SK-N-SH treated with all-trans-retinoic acid at 6 μM for 48 hours (cell line): Measurements from ENCODE around the gene TSPAN9.

Source experiments
- ATAC-seq: fragments of 200-7000 bp; cut with Tn5 transposase; 3 replicates; pipeline ENCODE4 v1.9.1; 2020; ENCODE audit warnings: mild to moderate bottlenecking, moderate library complexity
- ARNTL ChIP-seq: fragments of 450-650 bp; formaldehyde crosslinking; IDR thresholded peaks from 2 replicates; pipeline ENCODE4 v1.5.0; 2020; ENCODE audit warnings: low read depth, mild to moderate bottlenecking, moderate library complexity, borderline replicate concordance
- BACH2 ChIP-seq: fragments of 250-450 bp; sonication (Bioruptor Pico); IDR thresholded peaks from 2 replicates; pipeline ENCODE4 v1.9.0; 2021; ENCODE audit warnings: mild to moderate bottlenecking, borderline replicate concordance
- CREB5 ChIP-seq: fragments of 250-450 bp; sonication (Bioruptor Pico); IDR thresholded peaks from 2 replicates; pipeline ENCODE4 v1.5.1; 2020; ENCODE audit warnings: low read depth, mild to moderate bottlenecking, moderate library complexity
- CSDC2 ChIP-seq: fragments of 250-450 bp; sonication (Bioruptor Pico); IDR thresholded peaks from 2 replicates; pipeline ENCODE4 v1.5.0; 2020; ENCODE audit warnings: mild to moderate bottlenecking, moderate library complexity
- CSRNP3 ChIP-seq: fragments of 250-450 bp; sonication (Bioruptor Pico); IDR thresholded peaks from 2 replicates; pipeline ENCODE4 v1.5.1; 2021; ENCODE audit warnings: mild to moderate bottlenecking, moderate library complexity
- ESRRG ChIP-seq: fragments of 250-450 bp; sonication (Bioruptor Pico); IDR thresholded peaks from 2 replicates; pipeline ENCODE4 v1.6.1; 2021; ENCODE audit warnings: mild to moderate bottlenecking
- GLIS3 ChIP-seq: fragments of 250-450 bp; sonication (Bioruptor Pico); IDR thresholded peaks from 2 replicates; pipeline ENCODE4 v1.5.0; 2020; ENCODE audit warnings: mild to moderate bottlenecking, moderate library complexity
- ISL1 ChIP-seq: fragments of 250-450 bp; sonication (Bioruptor Pico); IDR thresholded peaks from 2 replicates; pipeline ENCODE4 v2.1.2; 2022; ENCODE audit warnings: mild to moderate bottlenecking, moderate library complexity
- OSR1 ChIP-seq: fragments of 250-450 bp; sonication (Bioruptor Pico); IDR thresholded peaks from 2 replicates; pipeline ENCODE4 v1.8.0; 2022; ENCODE audit warnings: moderate library complexity, mild to moderate bottlenecking, inconsistent platforms
- PATZ1 ChIP-seq: fragments of 250-450 bp; sonication (Bioruptor Pico); IDR thresholded peaks from 2 replicates; pipeline ENCODE4 v1.8.0; 2020; ENCODE audit warnings: mild to moderate bottlenecking, moderate library complexity, borderline replicate concordance
- POU6F1 ChIP-seq: fragments of 250-450 bp; sonication (Bioruptor Pico); IDR thresholded peaks from 2 replicates; pipeline ENCODE4 v1.8.0; 2021; ENCODE audit warnings: low read depth, mild to moderate bottlenecking, moderate library complexity, borderline replicate concordance
- PPARA ChIP-seq: fragments of 250-450 bp; sonication (Bioruptor Pico); IDR thresholded peaks from 2 replicates; pipeline ENCODE4 v1.5.0; 2020; ENCODE audit warnings: mild to moderate bottlenecking, borderline replicate concordance
- RARB ChIP-seq: fragments of 250-450 bp; sonication (Bioruptor Pico); IDR thresholded peaks from 2 replicates; pipeline ENCODE4 v1.8.0; 2021; ENCODE audit warnings: mild to moderate bottlenecking, moderate library complexity
- SNAI2 ChIP-seq: fragments of 250-450 bp; sonication (Bioruptor Pico); IDR thresholded peaks from 2 replicates; pipeline ENCODE4 v1.5.0; 2020; ENCODE audit warnings: mild to moderate bottlenecking, moderate library complexity
- TCF4 ChIP-seq: fragments of 250-450 bp; sonication (Bioruptor Pico); IDR thresholded peaks from 2 replicates; pipeline ENCODE4 v1.8.0; 2021; ENCODE audit warnings: mild to moderate bottlenecking, moderate library complexity, borderline replicate concordance
- TOX ChIP-seq: fragments of 250-450 bp; sonication (Bioruptor Pico); IDR thresholded peaks from 2 replicates; pipeline ENCODE4 v1.8.0; 2021; ENCODE audit warnings: mild to moderate bottlenecking, moderate library complexity, borderline replicate concordance
- TSHZ2 ChIP-seq: fragments of 250-450 bp; sonication (Bioruptor Pico); IDR thresholded peaks from 2 replicates; pipeline ENCODE4 v1.5.0; 2020; ENCODE audit warnings: mild to moderate bottlenecking, moderate library complexity
- ZC3H10 ChIP-seq: fragments of 250-450 bp; sonication (Bioruptor Pico); IDR thresholded peaks from 2 replicates; pipeline ENCODE4 v1.5.1; 2021; ENCODE audit warnings: mild to moderate bottlenecking, moderate library complexity
- ZFP3 ChIP-seq: fragments of 250-450 bp; sonication (Bioruptor Pico); IDR thresholded peaks from 2 replicates; pipeline ENCODE4 v1.5.0; 2020; ENCODE audit warnings: mild to moderate bottlenecking, moderate library complexity
- ZFP30 ChIP-seq: fragments of 450-650 bp; formaldehyde crosslinking; IDR thresholded peaks from 2 replicates; pipeline ENCODE4 v1.5.0; 2022; ENCODE audit warnings: mild to moderate bottlenecking, moderate library complexity
- ZNF565 ChIP-seq: fragments of 450-650 bp; formaldehyde crosslinking; conservative IDR thresholded peaks from 2 replicates; pipeline ENCODE4 v1.5.0; 2020; ENCODE audit warnings: low read depth, mild to moderate bottlenecking, moderate library complexity
- ZNF8 ChIP-seq: fragments of 450-650 bp; formaldehyde crosslinking; IDR thresholded peaks from 2 replicates; pipeline ENCODE4 v1.5.0; 2020; ENCODE audit warnings: mild to moderate bottlenecking, moderate library complexity

The TSPAN9 gene

GRCh38 chr12:3315201-3315661 lies 238.1 kb downstream of the TSPAN9 start:
- TF ChIP-seq ZNF8 (CRISPR knock-in tag): no peak
- no peak for TF ChIP-seq ZFP30 (CRISPR knock-in tag)
- no peak for TF ChIP-seq OSR1 (CRISPR knock-in tag)
- TF ChIP-seq ESRRG (CRISPR knock-in tag): no peak
- TF ChIP-seq CSDC2: no peak
- TF ChIP-seq ZC3H10 (CRISPR knock-in tag): no peak
- no peak for TF ChIP-seq PATZ1 (CRISPR knock-in tag)
- TF ChIP-seq POU6F1 (CRISPR knock-in tag): no peak
- TF ChIP-seq ZFP3 (CRISPR knock-in tag): no peak
- no peak for TF ChIP-seq TOX (CRISPR knock-in tag)
- no peak for TF ChIP-seq ARNTL (CRISPR knock-in tag)
- TF ChIP-seq SNAI2 (CRISPR knock-in tag): no peak
- no peak for TF ChIP-seq ZNF565 (CRISPR knock-in tag)
- no peak for TF ChIP-seq RARB (CRISPR knock-in tag)
- TF ChIP-seq BACH2: no peak
- TF ChIP-seq GLIS3: no peak
- no peak for ATAC-seq

GRCh38 chr12:3316776-3317480 lies 239.7 kb downstream of the TSPAN9 start:
- TF ChIP-seq ISL1 (CRISPR knock-in tag): no peak

GRCh38 chr12:3317481-3317815 lies 240.3 kb downstream of the TSPAN9 start:
- ATAC-seq: no peak
- TF ChIP-seq RARB (CRISPR knock-in tag) (no peak), GLIS3 (no peak), TSHZ2 (no peak), PATZ1 (CRISPR knock-in tag) (no peak), ZNF565 (CRISPR knock-in tag) (no peak), OSR1 (CRISPR knock-in tag) (no peak), TCF4 (no peak), PPARA (CRISPR knock-in tag) (no peak), ISL1 (CRISPR knock-in tag) (no peak), ARNTL (CRISPR knock-in tag) (no peak)

More at GRCh38 chr12:3316776-3317480, 239.7 kb downstream of the TSPAN9 start:
- no peak for ATAC-seq

GRCh38 chr12:3317841-3318501 lies 240.8 kb downstream of the TSPAN9 start:
- ATAC-seq: no peak
- TF ChIP-seq CSRNP3 (CRISPR knock-in tag): no peak
- no peak for TF ChIP-seq BACH2
- no peak; the same call in 1 of the 2 replicates for TF ChIP-seq TCF4
- no peak for TF ChIP-seq CREB5 (CRISPR knock-in tag)
- no peak for TF ChIP-seq ZFP3 (CRISPR knock-in tag)
- TF ChIP-seq GLIS3: no peak
- no peak for TF ChIP-seq SNAI2 (CRISPR knock-in tag)
- no peak for TF ChIP-seq OSR1 (CRISPR knock-in tag)
- TF ChIP-seq POU6F1 (CRISPR knock-in tag): no peak
- TF ChIP-seq ZNF565 (CRISPR knock-in tag): no peak
